ENCODE results near the gene OR4E1.

The OR4E1 gene

DNA sequence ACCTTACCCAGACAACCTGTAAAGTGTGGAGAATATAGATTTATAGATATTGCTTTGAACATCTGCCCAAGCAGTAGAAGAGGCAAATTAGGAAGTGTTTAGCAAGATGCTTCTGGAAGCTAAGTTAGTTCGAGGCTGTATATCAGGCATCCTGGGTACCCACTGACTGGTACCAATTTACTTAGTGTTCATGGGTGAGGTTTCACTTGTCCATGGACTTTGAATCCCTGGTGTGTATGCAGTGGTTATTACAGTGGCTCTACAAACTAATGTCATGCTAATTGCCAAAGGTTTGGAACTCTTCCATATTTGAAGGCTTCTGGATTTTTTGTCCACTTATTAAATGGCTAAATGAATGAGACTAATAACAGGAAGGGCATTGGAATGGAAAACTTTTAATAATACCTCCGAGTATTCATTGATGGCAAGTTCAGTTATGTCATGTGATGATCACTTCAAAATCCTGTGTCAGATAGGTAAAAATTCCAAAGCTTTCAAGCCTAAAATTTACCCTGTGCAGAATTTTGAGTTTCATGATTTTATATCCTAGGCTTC, 20.2 kb downstream of the OR4E1 start, which contains the start of gene OR4E2:
OR4E2 (plus strand) TSS at position 505 of the 555 bp plus-strand sequence. CDS start 11,248 bp downstream, outside the sequence.
- Histone ChIP-seq H3K9me2 (replicated peaks; ENCODE audit: low read depth, low read length) (0 out of 2 replicates have a peak, but pooled peaks cover 3% of the 10 kb centered on the region), H3K9ac (ENCODE audit: low read depth, low read length, poor library complexity, severe bottlenecking) (no peak within 1 kb of the TSS), H3K27me3 (ENCODE audit: insufficient read depth, low read length, poor library complexity, severe bottlenecking) (no peaks in the 10 kb centered on the region), H3K9me3 (ENCODE audit: insufficient read depth, low read depth, low read length) (no peaks in the 10 kb centered on the region), H3F3A (ENCODE audit: low read depth) (no peaks in the 10 kb centered on the region), H3K4me2 (ENCODE audit: low read depth, low read length, poor library complexity, severe bottlenecking) (no peak within 1 kb of the TSS), H4K20me1 (ENCODE audit: insufficient read depth, low read length, poor library complexity, severe bottlenecking) (no peaks in the 10 kb centered on the region), H3K4me1 (ENCODE audit: insufficient read depth, low read length, poor library complexity, severe bottlenecking) (no peaks in the 10 kb centered on the region), H2AFZ (ENCODE audit: low read length) (no peak within 1 kb of the TSS), H3K79me2 (ENCODE audit: insufficient read depth, low read length) (no peaks in the 10 kb centered on the region), H3K36me3 (ENCODE audit: insufficient read depth, low read length) (no peaks in the 10 kb centered on the region), H3K4me3 (ENCODE audit: low read length, poor library complexity, severe bottlenecking) (no peak within 1 kb of the TSS)
- TF ChIP-seq, protein P1, sequence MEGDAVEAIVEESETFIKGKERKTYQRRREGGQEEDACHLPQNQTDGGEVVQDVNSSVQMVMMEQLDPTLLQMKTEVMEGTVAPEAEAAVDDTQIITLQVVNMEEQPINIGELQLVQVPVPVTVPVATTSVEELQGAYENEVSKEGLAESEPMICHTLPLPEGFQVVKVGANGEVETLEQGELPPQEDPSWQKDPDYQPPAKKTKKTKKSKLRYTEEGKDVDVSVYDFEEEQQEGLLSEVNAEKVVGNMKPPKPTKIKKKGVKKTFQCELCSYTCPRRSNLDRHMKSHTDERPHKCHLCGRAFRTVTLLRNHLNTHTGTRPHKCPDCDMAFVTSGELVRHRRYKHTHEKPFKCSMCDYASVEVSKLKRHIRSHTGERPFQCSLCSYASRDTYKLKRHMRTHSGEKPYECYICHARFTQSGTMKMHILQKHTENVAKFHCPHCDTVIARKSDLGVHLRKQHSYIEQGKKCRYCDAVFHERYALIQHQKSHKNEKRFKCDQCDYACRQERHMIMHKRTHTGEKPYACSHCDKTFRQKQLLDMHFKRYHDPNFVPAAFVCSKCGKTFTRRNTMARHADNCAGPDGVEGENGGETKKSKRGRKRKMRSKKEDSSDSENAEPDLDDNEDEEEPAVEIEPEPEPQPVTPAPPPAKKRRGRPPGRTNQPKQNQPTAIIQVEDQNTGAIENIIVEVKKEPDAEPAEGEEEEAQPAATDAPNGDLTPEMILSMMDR (conservative IDR thresholded peaks at IDR 0.05; ENCODE audit: low read length), result no peak
- no peak for TF ChIP-seq EZH2phosphoT487 (IDR thresholded peaks at IDR 0.05; ENCODE audit: borderline replicate concordance)

DNA sequence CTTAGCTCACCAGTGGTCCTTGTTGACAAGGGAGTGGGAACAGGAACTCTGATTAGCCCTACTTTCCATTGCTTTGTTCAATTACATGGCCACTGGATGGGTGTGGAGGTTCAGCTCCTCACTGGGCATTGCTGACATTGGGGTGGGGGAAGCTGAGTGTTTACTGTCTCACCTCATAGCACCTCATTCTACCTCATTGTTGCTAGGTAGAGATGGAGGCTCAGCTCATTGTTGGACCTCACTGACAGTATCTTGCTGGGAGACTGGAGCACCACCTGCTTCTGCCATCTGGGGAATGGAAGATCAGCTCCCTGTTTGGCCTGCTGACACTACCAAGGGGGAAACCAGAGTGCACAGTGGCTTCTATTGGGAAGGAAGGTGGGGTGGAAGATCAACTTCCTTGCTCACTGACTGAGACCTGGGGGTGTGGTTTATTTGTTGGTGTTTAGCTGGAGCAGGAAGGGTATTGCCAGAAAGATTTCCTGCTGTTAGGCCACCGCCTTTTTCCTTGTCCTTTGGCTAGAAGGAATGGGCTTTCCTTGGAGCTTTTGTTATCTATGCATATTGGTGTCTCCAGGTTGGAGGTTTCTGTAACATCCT, 21.3 kb downstream of the OR4E1 start:
- H3K79me2 ChIP-seq (ENCODE audit: insufficient read depth, low read length), result no peaks in the 10 kb centered on the region

DNA sequence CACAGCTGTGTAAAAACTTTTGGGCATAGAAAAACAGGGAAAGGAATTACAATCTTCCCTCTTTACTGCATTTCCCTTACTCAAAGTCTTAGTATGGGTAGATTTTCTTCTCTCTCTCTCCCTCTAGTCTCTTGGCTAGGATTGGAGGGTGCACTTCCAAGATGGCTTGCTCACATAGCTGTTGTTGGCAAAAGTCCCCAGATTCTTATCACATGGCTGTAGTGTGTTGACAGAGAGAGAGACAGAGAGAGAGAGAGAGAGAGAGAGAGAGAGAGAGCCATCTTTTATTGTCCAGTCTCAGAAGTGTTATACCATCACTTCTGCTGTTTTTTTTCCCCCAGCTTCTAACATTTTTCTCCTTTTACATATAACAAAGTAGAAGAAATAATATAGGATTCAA, 26.2 kb downstream of the OR4E1 start:
- Histone ChIP-seq H3K4me2 (ENCODE audit: low read depth, low read length, poor library complexity, severe bottlenecking) (no peak overlapping the region), H2AFZ (ENCODE audit: low read length) (no peak overlapping the region), H3K79me2 (ENCODE audit: insufficient read depth, low read length) (no peaks in the 10 kb centered on the region), H3F3A (ENCODE audit: low read depth) (no peaks in the 10 kb centered on the region), H3K27me3 (ENCODE audit: insufficient read depth, low read length, poor library complexity, severe bottlenecking) (no peaks in the 10 kb centered on the region), H3K4me3 (ENCODE audit: low read length, poor library complexity, severe bottlenecking) (no peak overlapping the region), H4K20me1 (ENCODE audit: insufficient read depth, low read length, poor library complexity, severe bottlenecking) (no peaks in the 10 kb centered on the region), H3K36me3 (ENCODE audit: insufficient read depth, low read length) (no peaks in the 10 kb centered on the region), H3K9ac (ENCODE audit: low read depth, low read length, poor library complexity, severe bottlenecking) (no peak overlapping the region), H3K9me3 (ENCODE audit: insufficient read depth, low read depth, low read length) (no peaks in the 10 kb centered on the region), H3K4me1 (ENCODE audit: insufficient read depth, low read length, poor library complexity, severe bottlenecking) (no peaks in the 10 kb centered on the region), H3K9me2 (replicated peaks; ENCODE audit: low read depth, low read length) (0 out of 2 replicates have a peak, but pooled peaks cover 3% of the 10 kb centered on the region)
- TF ChIP-seq, protein P1 (conservative IDR thresholded peaks at IDR 0.05; ENCODE audit: low read length), result no peak
- TF ChIP-seq EZH2phosphoT487 (IDR thresholded peaks at IDR 0.05; ENCODE audit: borderline replicate concordance), result no peak

More for the DNA sequence above, 21.3 kb downstream of the OR4E1 start:
- Histone ChIP-seq H3K4me1 (ENCODE audit: insufficient read depth, low read length, poor library complexity, severe bottlenecking) (no peaks in the 10 kb centered on the region), H4K20me1 (ENCODE audit: insufficient read depth, low read length, poor library complexity, severe bottlenecking) (no peaks in the 10 kb centered on the region), H3K36me3 (ENCODE audit: insufficient read depth, low read length) (no peaks in the 10 kb centered on the region), H3K9me3 (ENCODE audit: insufficient read depth, low read depth, low read length) (no peaks in the 10 kb centered on the region), H3K9me2 (replicated peaks; ENCODE audit: low read depth, low read length) (0 out of 2 replicates have a peak, but pooled peaks cover 3% of the 10 kb centered on the region), H3K4me2 (ENCODE audit: low read depth, low read length, poor library complexity, severe bottlenecking) (no peak overlapping the region), H3F3A (ENCODE audit: low read depth) (no peaks in the 10 kb centered on the region), H2AFZ (ENCODE audit: low read length) (peak overlapping the region; percentile 61; the same call in 1 of the 2 replicates), H3K4me3 (ENCODE audit: low read length, poor library complexity, severe bottlenecking) (no peak overlapping the region), H3K27me3 (ENCODE audit: insufficient read depth, low read length, poor library complexity, severe bottlenecking) (no peaks in the 10 kb centered on the region), H3K9ac (ENCODE audit: low read depth, low read length, poor library complexity, severe bottlenecking) (no peak overlapping the region)
- TF ChIP-seq EZH2phosphoT487 (IDR thresholded peaks at IDR 0.05; ENCODE audit: borderline replicate concordance), result no peak
- TF ChIP-seq, protein P1 (conservative IDR thresholded peaks at IDR 0.05; ENCODE audit: low read length), result no peak
